NOMO-1 (cell line): ENCODE data around the gene SF3A1.
"Not testable (repeated sequence)": the region's sequence is repeated elsewhere in the genome, so short reads cannot be mapped to it uniquely, and the experiment has no call there.

Experiments
- DNase-seq, 2 experiments: peaks; one replicate each; lab custom pipeline; 2025; ENCODE audit not compliant: unreplicated experiment in 2 of 2; lab: John Stamatoyannopoulos, UW

Gene SF3A1

GRCh38 chr22:30356449-30357235 is at the start of gene SF3A1, which contains the start of gene CCDC157:
Gene SF3A1 (minus strand): TSS chr22:30356894. CDS start chr22:30356792, 102 bp downstream.
Gene CCDC157 (plus strand): TSS chr22:30357007. CDS start chr22:30366001, 8,994 bp downstream.
- DNase-seq, result peak; percentile 83 to 86

- DNase-seq, result no peak
Observed at GRCh38 chr22:30406400-30406799, 49.7 kb upstream of the SF3A1 start.

GRCh38 chr22:30405731-30406130 is 49.0 kb upstream of the SF3A1 start:
- DNase-seq, result no peak

- DNase-seq, result no peak
Observed at GRCh38 chr22:30404307-30404706, 47.6 kb upstream of the SF3A1 start.

- DNase-seq, result not testable (repeated sequence)
Observed at GRCh38 chr22:30402766-30403104, 46.0 kb upstream of the SF3A1 start.

GRCh38 chr22:30402028-30402765 is 45.5 kb upstream of the SF3A1 start:
- no peak for DNase-seq

GRCh38 chr22:30401024-30401423 is 44.3 kb upstream of the SF3A1 start:
- not testable (repeated sequence) for DNase-seq

- no peak for DNase-seq
Observed at GRCh38 chr22:30400159-30400558, 43.5 kb upstream of the SF3A1 start.

GRCh38 chr22:30399718-30400117 is 43.0 kb upstream of the SF3A1 start:
- no peak for DNase-seq

GRCh38 chr22:30398685-30399680 is 42.3 kb upstream of the SF3A1 start:
- no peak for DNase-seq

GRCh38 chr22:30397656-30398635 is 41.3 kb upstream of the SF3A1 start:
- DNase-seq, result no peak

GRCh38 chr22:30396871-30397655 is 40.4 kb upstream of the SF3A1 start, which contains the start of gene SEC14L2:
Gene SEC14L2 (plus strand): TSS chr22:30397018. CDS start chr22:30397117, 99 bp downstream.
- DNase-seq, result peak in 1 of 2 experiments; percentile 4

- DNase-seq, result no peak
Observed at GRCh38 chr22:30393885-30394284, 37.2 kb upstream of the SF3A1 start.

- no peak for DNase-seq
Observed at GRCh38 chr22:30393322-30393680, 36.6 kb upstream of the SF3A1 start.

GRCh38 chr22:30392661-30393321 is 36.1 kb upstream of the SF3A1 start:
- no peak for DNase-seq

- DNase-seq, result peak; percentile 53 to 68
Observed at GRCh38 chr22:30390974-30391691, 34.4 kb upstream of the SF3A1 start.

- peak; percentile 56 to 78 for DNase-seq
Observed at GRCh38 chr22:30386960-30387827, 30.5 kb upstream of the SF3A1 start, which contains the start of gene RNF215. Gene RNF215 (minus strand): TSS chr22:30387411. CDS start chr22:30387313, 98 bp downstream.
